ENCODE results near the gene CES5A. TPM values are rescaled to one million over a fixed set of nuclear protein-coding genes. Genes with fewer than 3 reads are reported as not detected.

Gene CES5A
- total and polyA plus RNA-seq, 2 donors (not counting 1 experiment from before 2014, with no cell fraction given), result not detected

DNA sequence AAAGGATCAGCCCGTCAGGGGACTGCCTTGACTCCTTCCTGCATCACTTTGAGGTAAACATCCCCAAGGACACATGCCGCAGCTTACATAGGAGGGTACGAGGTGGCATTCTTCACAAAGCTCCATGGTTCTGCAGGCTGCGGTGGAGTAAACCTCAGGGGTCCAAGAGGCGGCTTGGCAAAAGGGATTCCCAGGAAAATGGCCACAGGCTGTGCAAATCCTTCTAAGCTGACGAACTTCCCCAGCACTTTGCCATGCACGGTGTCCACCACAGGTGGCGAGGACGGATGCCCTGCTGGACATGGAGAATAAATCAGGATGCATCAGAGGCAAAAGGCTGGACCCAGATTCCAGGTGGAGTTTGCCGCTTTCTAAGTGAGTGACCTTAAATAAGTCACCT is 46.5 kb downstream of the CES5A start:
- H2AFZ ChIP-seq (ENCODE audit: insufficient read depth, low read depth, low read length, poor library complexity, severe bottlenecking), result no peak overlapping the region
- Mint-ChIP-seq H3K9me3 (ENCODE audit: insufficient read depth) (no peaks in the 10 kb centered on the region), H3K27ac (no peak overlapping the region), H3K4me1 (no peaks in the 10 kb centered on the region), H3K4me3 (no peak overlapping the region), H3K27me3 (peaks cover 21% of the 10 kb centered on the region)
- no peaks in the 10 kb centered on the region for H3K36me3 ChIP-seq (replicated peaks in 1 of 2; ENCODE audit: control extremely low read depth in 1 of 2, control insufficient read depth in 1 of 2, extremely low read depth in 1 of 2, insufficient read depth in 2 of 2, low read length in 1 of 2)
- TF ChIP-seq, protein P1, sequence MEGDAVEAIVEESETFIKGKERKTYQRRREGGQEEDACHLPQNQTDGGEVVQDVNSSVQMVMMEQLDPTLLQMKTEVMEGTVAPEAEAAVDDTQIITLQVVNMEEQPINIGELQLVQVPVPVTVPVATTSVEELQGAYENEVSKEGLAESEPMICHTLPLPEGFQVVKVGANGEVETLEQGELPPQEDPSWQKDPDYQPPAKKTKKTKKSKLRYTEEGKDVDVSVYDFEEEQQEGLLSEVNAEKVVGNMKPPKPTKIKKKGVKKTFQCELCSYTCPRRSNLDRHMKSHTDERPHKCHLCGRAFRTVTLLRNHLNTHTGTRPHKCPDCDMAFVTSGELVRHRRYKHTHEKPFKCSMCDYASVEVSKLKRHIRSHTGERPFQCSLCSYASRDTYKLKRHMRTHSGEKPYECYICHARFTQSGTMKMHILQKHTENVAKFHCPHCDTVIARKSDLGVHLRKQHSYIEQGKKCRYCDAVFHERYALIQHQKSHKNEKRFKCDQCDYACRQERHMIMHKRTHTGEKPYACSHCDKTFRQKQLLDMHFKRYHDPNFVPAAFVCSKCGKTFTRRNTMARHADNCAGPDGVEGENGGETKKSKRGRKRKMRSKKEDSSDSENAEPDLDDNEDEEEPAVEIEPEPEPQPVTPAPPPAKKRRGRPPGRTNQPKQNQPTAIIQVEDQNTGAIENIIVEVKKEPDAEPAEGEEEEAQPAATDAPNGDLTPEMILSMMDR (IDR thresholded peaks at IDR 0.05), result no peak
- no peak for TF ChIP-seq EZH2 (IDR thresholded peaks at IDR 0.05; ENCODE audit: borderline replicate concordance, insufficient read depth, low read depth, low read length, poor library complexity, severe bottlenecking)
- no peak overlapping the region for H3K4me3 ChIP-seq (ENCODE audit: control extremely low read depth in 1 of 5, extremely low read depth in 1 of 5, insufficient read depth in 1 of 5, low read depth in 2 of 5, low read length in 4 of 5)
- no peak overlapping the region for H3K9ac ChIP-seq (ENCODE audit: low read length)
- 75% methylated on average over 10 of the region's 10 CpGs for WGBS (ENCODE audit: insufficient coverage)
- CTCF ChIA-PET, result no interaction called here
- no peak for DNase-seq
- H3K9me3 ChIP-seq (ENCODE audit: control extremely low read depth in 1 of 3, control insufficient read depth in 2 of 3, insufficient read depth in 1 of 3, low read length in 2 of 3), result no peaks in the 10 kb centered on the region
- H3K79me2 ChIP-seq (ENCODE audit: control insufficient read depth, insufficient read depth, low read length), result no peaks in the 10 kb centered on the region
- H4K20me1 ChIP-seq (ENCODE audit: control insufficient read depth, insufficient read depth, low read length, poor library complexity, severe bottlenecking), result no peaks in the 10 kb centered on the region
- POLR2A ChIA-PET, result no interaction called here
- no peak for ATAC-seq (ENCODE audit: low read depth)
- H3K4me1 ChIP-seq (ENCODE audit: control insufficient read depth in 2 of 2, insufficient read depth in 2 of 2, low read length in 2 of 2), result no peaks in the 10 kb centered on the region
- intact Hi-C loops (cut with micrococcal nuclease), result no loop called here
- H3K27ac ChIP-seq (ENCODE audit: low read length in 2 of 2), result no peak overlapping the region
- H3K4me2 ChIP-seq (replicated peaks; ENCODE audit: low read depth, low read length, poor library complexity, severe bottlenecking), result no peak overlapping the region
- H3K27me3 ChIP-seq (replicated peaks in 1 of 4; ENCODE audit: control extremely low read depth in 1 of 4, control insufficient read depth in 3 of 4, insufficient read depth in 4 of 4, low read length in 3 of 4), result no peaks in the 10 kb centered on the region

DNA sequence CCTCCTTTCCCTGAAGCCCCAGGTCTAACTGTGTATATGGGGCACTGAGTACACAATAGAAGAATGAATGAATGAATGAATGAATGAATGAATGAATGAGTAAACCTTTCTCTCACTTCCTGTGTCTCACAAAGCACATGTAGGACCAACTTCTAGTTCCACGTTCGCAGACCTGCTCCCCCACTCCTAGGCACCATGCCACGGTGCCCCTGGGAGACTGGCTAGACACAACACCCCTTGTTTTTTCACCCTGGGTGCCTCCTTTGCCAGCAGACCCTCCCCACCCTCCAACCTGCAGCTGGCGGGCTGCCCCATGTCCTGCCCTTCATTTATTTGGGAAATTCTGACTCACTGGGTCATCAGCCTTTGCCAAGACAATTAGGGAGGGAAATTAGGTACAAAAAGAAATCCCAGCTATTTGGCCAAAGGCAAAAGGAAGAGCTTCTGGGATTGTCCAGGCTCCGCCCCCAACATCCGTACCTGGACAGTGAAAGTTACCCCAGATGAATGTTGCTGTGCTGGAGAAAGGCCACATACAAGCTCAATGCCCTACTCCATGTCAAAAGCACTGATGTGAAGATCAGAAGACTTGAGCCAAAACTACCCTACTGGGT is 50.0 kb downstream of the CES5A start:
- Histone ChIP-seq H3K4me1 (ENCODE audit: control insufficient read depth in 2 of 2, insufficient read depth in 2 of 2, low read length in 2 of 2) (no peaks in the 10 kb centered on the region), H4K20me1 (ENCODE audit: control insufficient read depth, insufficient read depth, low read length, poor library complexity, severe bottlenecking) (no peaks in the 10 kb centered on the region), H3K36me3 (replicated peaks in 1 of 2; ENCODE audit: control extremely low read depth in 1 of 2, control insufficient read depth in 1 of 2, extremely low read depth in 1 of 2, insufficient read depth in 2 of 2, low read length in 1 of 2) (no peaks in the 10 kb centered on the region), H3K79me2 (ENCODE audit: control insufficient read depth, insufficient read depth, low read length) (no peaks in the 10 kb centered on the region), H2AFZ (ENCODE audit: insufficient read depth, low read depth, low read length, poor library complexity, severe bottlenecking) (no peak overlapping the region), H3K27me3 (replicated peaks in 1 of 4; ENCODE audit: control extremely low read depth in 1 of 4, control insufficient read depth in 3 of 4, insufficient read depth in 4 of 4, low read length in 3 of 4) (no peaks in the 10 kb centered on the region), H3K4me2 (replicated peaks; ENCODE audit: low read depth, low read length, poor library complexity, severe bottlenecking) (no peak overlapping the region), H3K9me3 (ENCODE audit: control extremely low read depth in 1 of 3, control insufficient read depth in 2 of 3, insufficient read depth in 1 of 3, low read length in 2 of 3) (no peaks in the 10 kb centered on the region), H3K27ac (ENCODE audit: low read length in 2 of 2) (no peak overlapping the region), H3K9ac (ENCODE audit: low read length) (no peak overlapping the region), H3K4me3 (ENCODE audit: control extremely low read depth in 1 of 5, extremely low read depth in 1 of 5, insufficient read depth in 1 of 5, low read depth in 2 of 5, low read length in 4 of 5) (no peak overlapping the region)
- CTCF ChIA-PET, result interaction anchor here (1.1 kb wide), 1 partner anchor 16 kb away, joined by 3 read pairs; no protein-coding TSS in a partner anchor
- peaks cover 24% of the 10 kb centered on the region for H3K27me3 Mint-ChIP-seq
- H3K27ac Mint-ChIP-seq, result no peak overlapping the region
- TF ChIP-seq EZH2 (IDR thresholded peaks at IDR 0.05; ENCODE audit: borderline replicate concordance, insufficient read depth, low read depth, low read length, poor library complexity, severe bottlenecking), result no peak
- TF ChIP-seq, protein P1 (IDR thresholded peaks at IDR 0.05), result no peak
- H3K4me3 Mint-ChIP-seq, result no peak overlapping the region
- 68% methylated on average over 3 of the region's 6 CpGs for WGBS (ENCODE audit: insufficient coverage)
- no peak for ATAC-seq (ENCODE audit: low read depth)
- H3K4me1 Mint-ChIP-seq, result no peaks in the 10 kb centered on the region
- DNase-seq, result no peak
- no peaks in the 10 kb centered on the region for H3K9me3 Mint-ChIP-seq (ENCODE audit: insufficient read depth)
- intact Hi-C loops (cut with micrococcal nuclease), result no loop called here
- POLR2A ChIA-PET, result no interaction called here

Measured in B cell (primary cell).